ENCODE measurements around the gene KCNE3.

DNA sequence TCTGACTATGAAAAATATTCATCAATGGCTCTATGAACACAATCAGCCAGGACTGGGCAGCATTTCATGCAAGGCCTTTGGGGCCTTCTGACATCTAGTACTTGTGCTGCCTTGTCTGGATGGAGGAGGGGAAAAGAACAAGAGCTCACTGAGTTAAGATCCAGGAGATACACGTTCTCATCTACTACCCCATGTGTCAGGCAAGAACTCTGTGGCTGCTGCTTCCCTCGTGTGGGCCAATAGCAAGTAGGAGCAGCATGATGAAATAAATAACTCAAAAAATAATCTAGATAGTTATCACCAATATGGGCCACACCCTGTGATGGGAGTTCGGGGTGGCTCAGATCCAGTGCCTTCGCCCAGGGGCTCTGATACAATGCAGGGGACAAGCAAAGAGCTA lies 7.3 kb downstream of the KCNE3 start:
- TF ChIP-seq POLR2A (IDR thresholded peaks at IDR 0.05; ENCODE audit: low read depth, low read length) (no peak), POLR2AphosphoS5 (IDR thresholded peaks at IDR 0.05; ENCODE audit: low read depth, low read length) (no peak), TAF1 (IDR thresholded peaks at IDR 0.05; ENCODE audit: low read depth, low read length) (no peak), POU2F2 (IDR thresholded peaks at IDR 0.05; ENCODE audit: low read depth, low read length) (no peak), SPI1 (IDR thresholded peaks at IDR 0.05; ENCODE audit: low read depth, low read length) (no peak), PAX5 (IDR thresholded peaks at IDR 0.05; ENCODE audit: insufficient read depth, low read length, severe bottlenecking) (no peak)

Measured in GM12891 (cell line).